SK-N-MC (cell line): ENCODE results near the gene ARCN1.

Experiments used
- EZH2 ChIP-seq: fragments of 200-600 bp; sonication (generic); IDR thresholded peaks from one replicate; pipeline ENCODE4 v1.6.1; 2017; ENCODE audit warnings: antibody characterized with exemption
- FOXP2 ChIP-seq: optimal IDR thresholded peaks from 2 replicates; pipeline ENCODE3; 2011; ENCODE audit warnings: mild to moderate bottlenecking, moderate library complexity; ENCODE audit not compliant: insufficient read depth; ENCODE audit errors: extremely low read length, control extremely low read depth
- POLR2AphosphoS5 ChIP-seq: IDR thresholded peaks from 2 replicates; pipeline ENCODE4 v1.6.1; 2012; ENCODE audit warnings: mild to moderate bottlenecking, low read depth, low read length, borderline replicate concordance

DNA sequence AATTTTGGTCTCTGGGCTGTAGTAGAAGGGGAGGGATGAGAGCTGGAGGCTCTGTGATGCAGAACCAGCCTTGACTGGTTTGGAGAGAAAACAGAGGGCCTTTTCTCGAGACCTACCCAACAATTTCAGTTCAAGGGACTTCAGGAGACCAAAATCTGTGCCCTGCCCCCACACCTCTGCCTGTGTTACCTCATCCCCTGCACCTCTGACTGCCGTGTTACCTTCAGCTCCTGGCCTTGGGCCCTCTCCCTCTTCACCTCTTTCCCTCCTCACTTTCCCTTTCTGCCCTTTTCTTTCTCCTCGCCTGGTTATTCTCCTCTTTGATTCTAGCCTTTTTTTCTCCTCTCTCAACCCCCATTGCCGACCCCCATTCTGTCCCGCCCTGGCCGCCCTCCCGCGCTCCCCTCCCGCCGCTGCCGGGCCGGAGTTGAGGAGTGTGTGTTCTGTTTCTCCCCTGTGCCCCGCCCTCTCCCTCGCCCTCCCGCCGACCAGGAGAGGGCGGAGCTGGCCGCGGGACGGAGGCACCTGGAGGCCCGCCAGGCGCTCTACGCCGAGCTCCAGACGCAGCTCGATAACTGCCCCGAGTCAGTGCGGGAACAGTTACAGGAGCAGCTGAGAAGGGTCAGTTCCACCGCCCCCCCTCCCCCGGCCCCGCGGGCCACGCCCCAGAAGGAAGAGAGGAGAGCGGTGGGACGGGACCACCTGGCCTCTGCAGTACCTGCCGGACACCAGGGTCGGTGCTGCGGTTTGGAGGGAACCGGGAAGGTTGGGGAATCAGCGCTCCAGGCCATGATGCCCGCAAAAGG lies 62.4 kb downstream of the ARCN1 start:
- TF ChIP-seq POLR2AphosphoS5 (no peak), EZH2 (no peak), FOXP2 (no peak)
